ENCODE measurements around the gene GMPS. TPM values are rescaled to one million over a fixed set of nuclear protein-coding genes. Genes with fewer than 3 reads are reported as not detected.
A peak's percentile ranks its signal among the peaks of the same experiment; 100 is the strongest.

The GMPS gene
- total and polyA plus RNA-seq, 10 of the 15 experiments (the other 5 are each of a cell fraction or from before 2014, with no cell fraction given): 33.2 to 143 (median 79.0) TPM

- TF ChIP-seq SMC3 (IDR thresholded peaks at IDR 0.05; ENCODE audit: borderline replicate concordance, low read length) (peak; percentile 31; the same call in 1 of the 2 replicates), HCFC1 (IDR thresholded peaks at IDR 0.05; ENCODE audit: low read length) (no peak), IRF5 (IDR thresholded peaks at IDR 0.05; ENCODE audit: borderline replicate concordance) (no peak), NKRF (conservative IDR thresholded peaks at IDR 0.05) (peak; percentile 59), HDAC2 (IDR thresholded peaks at IDR 0.05) (no peak), ESRRA (IDR thresholded peaks at IDR 0.05; ENCODE audit: low read length) (no peak), WRNIP1 (IDR thresholded peaks at IDR 0.05; ENCODE audit: borderline replicate concordance, low read depth, low read length) (no peak), SMAD5 (IDR thresholded peaks at IDR 0.05; ENCODE audit: low read depth) (peak; percentile 46; the same call in 1 of the 2 replicates), BCL11A (IDR thresholded peaks at IDR 0.05; ENCODE audit: low read depth, low read length) (no peak), MYB (IDR thresholded peaks at IDR 0.05; ENCODE audit: borderline replicate concordance, low read depth, low read length) (no peak), NR2C2 (IDR thresholded peaks at IDR 0.05; ENCODE audit: borderline replicate concordance, control insufficient read depth, insufficient read length, low read depth) (no peak), JUNB (IDR thresholded peaks at IDR 0.05) (no peak), JUND (IDR thresholded peaks at IDR 0.05; ENCODE audit: low read depth, low read length) (no peak), RFX5 (IDR thresholded peaks at IDR 0.05; ENCODE audit: low read depth, low read length) (no peak), ATF3 (IDR thresholded peaks at IDR 0.05; ENCODE audit: borderline replicate concordance, extremely low read depth, low read depth, low read length) (no peak), ZNF217 (IDR thresholded peaks at IDR 0.05) (no peak)
- TF ChIP-seq, protein P1, sequence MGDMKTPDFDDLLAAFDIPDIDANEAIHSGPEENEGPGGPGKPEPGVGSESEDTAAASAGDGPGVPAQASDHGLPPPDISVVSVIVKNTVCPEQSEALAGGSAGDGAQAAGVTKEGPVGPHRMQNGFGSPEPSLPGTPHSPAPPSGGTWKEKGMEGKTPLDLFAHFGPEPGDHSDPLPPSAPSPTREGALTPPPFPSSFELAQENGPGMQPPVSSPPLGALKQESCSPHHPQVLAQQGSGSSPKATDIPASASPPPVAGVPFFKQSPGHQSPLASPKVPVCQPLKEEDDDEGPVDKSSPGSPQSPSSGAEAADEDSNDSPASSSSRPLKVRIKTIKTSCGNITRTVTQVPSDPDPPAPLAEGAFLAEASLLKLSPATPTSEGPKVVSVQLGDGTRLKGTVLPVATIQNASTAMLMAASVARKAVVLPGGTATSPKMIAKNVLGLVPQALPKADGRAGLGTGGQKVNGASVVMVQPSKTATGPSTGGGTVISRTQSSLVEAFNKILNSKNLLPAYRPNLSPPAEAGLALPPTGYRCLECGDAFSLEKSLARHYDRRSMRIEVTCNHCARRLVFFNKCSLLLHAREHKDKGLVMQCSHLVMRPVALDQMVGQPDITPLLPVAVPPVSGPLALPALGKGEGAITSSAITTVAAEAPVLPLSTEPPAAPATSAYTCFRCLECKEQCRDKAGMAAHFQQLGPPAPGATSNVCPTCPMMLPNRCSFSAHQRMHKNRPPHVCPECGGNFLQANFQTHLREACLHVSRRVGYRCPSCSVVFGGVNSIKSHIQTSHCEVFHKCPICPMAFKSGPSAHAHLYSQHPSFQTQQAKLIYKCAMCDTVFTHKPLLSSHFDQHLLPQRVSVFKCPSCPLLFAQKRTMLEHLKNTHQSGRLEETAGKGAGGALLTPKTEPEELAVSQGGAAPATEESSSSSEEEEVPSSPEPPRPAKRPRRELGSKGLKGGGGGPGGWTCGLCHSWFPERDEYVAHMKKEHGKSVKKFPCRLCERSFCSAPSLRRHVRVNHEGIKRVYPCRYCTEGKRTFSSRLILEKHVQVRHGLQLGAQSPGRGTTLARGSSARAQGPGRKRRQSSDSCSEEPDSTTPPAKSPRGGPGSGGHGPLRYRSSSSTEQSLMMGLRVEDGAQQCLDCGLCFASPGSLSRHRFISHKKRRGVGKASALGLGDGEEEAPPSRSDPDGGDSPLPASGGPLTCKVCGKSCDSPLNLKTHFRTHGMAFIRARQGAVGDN (IDR thresholded peaks at IDR 0.05): no peak
- TF ChIP-seq, protein P2, sequence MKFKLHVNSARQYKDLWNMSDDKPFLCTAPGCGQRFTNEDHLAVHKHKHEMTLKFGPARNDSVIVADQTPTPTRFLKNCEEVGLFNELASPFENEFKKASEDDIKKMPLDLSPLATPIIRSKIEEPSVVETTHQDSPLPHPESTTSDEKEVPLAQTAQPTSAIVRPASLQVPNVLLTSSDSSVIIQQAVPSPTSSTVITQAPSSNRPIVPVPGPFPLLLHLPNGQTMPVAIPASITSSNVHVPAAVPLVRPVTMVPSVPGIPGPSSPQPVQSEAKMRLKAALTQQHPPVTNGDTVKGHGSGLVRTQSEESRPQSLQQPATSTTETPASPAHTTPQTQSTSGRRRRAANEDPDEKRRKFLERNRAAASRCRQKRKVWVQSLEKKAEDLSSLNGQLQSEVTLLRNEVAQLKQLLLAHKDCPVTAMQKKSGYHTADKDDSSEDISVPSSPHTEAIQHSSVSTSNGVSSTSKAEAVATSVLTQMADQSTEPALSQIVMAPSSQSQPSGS (IDR thresholded peaks at IDR 0.05; ENCODE audit: low read length): no peak
- TF ChIP-seq, protein P3, sequence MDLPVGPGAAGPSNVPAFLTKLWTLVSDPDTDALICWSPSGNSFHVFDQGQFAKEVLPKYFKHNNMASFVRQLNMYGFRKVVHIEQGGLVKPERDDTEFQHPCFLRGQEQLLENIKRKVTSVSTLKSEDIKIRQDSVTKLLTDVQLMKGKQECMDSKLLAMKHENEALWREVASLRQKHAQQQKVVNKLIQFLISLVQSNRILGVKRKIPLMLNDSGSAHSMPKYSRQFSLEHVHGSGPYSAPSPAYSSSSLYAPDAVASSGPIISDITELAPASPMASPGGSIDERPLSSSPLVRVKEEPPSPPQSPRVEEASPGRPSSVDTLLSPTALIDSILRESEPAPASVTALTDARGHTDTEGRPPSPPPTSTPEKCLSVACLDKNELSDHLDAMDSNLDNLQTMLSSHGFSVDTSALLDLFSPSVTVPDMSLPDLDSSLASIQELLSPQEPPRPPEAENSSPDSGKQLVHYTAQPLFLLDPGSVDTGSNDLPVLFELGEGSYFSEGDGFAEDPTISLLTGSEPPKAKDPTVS (IDR thresholded peaks at IDR 0.05; ENCODE audit: low read depth, low read length): no peak
Observed at GRCh38 chr3:155870133-155870944, at the start of gene GMPS (continued).

Measured in GM12878 (cell line).